Measurements from ENCODE around the gene GNA12. TPM values are rescaled to one million over a fixed set of nuclear protein-coding genes. Genes with fewer than 3 reads are reported as not detected.

The GNA12 gene
- total and polyA plus RNA-seq, 10 of the 15 experiments (the other 5 are each of a cell fraction or from before 2014, with no cell fraction given) = 1.9 to 51.8 (median 12.6) TPM

GRCh38 chr7:2886900-2887299 is 42.8 kb upstream of the GNA12 start (continued):
- TF ChIP-seq NFYA (IDR thresholded peaks at IDR 0.05; ENCODE audit: borderline replicate concordance, low read depth, low read length) (no peak), SREBF1 (IDR thresholded peaks at IDR 0.05; ENCODE audit: low read length) (no peak), TCF3 (IDR thresholded peaks at IDR 0.05; ENCODE audit: borderline replicate concordance, insufficient read depth, low read depth, low read length) (no peak), ZNF274 (IDR thresholded peaks at IDR 0.05; ENCODE audit: insufficient read depth, insufficient read length) (no peak), EED (IDR thresholded peaks at IDR 0.05; ENCODE audit: low read depth) (no peak), ZNF24 (IDR thresholded peaks at IDR 0.05) (0 out of 2 replicates have a peak, but pooled peaks have one; percentile 20)

DNA sequence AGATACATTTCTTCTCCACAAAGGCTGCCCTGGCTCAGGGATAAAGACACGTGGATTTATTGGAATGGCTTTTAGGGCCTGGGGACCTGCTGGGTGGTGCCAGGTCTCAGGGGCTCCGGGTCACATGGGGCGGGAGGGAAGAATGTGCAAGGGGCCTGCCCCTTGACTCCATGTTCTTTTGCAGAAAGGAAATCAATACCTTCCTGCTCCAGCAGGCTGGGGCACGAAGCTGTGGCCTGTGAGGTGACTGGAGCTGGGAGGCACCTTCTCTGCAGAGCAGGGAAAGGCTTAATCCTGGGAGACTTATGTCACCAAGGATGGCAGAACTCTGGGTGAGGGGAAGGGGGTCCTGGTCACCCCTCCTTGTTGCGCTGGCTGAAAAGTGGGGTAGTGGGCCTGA is 42.3 kb upstream of the GNA12 start:
- SMC1A ChIA-PET (ENCODE audit: uncharacterized antibody, unreplicated experiment) = interaction anchor here (1.1 to 2.7 kb wide), 6 partner anchors 16 to 268 kb away, joined by 3 to 12 read pairs (median 4); no protein-coding TSS in a partner anchor
- TF ChIP-seq NR2C2 (IDR thresholded peaks at IDR 0.05; ENCODE audit: borderline replicate concordance, control insufficient read depth, insufficient read length, low read depth) (no peak), FOS (IDR thresholded peaks at IDR 0.05; ENCODE audit: borderline replicate concordance, extremely low read depth, insufficient read length) (no peak), NBN (IDR thresholded peaks at IDR 0.05) (no peak), ATF7 (IDR thresholded peaks at IDR 0.05; ENCODE audit: low read depth) (no peak), TARDBP (IDR thresholded peaks at IDR 0.05; ENCODE audit: borderline replicate concordance) (no peak), ETV6 (conservative IDR thresholded peaks at IDR 0.05 in 1 of 2, IDR thresholded peaks at IDR 0.05 in 1 of 2; ENCODE audit: borderline replicate concordance in 1 of 2, low read depth in 1 of 2) (no peak), YY1 (IDR thresholded peaks at IDR 0.05; ENCODE audit: low read depth, low read length) (no peak), NFXL1 (IDR thresholded peaks at IDR 0.05; ENCODE audit: borderline replicate concordance) (no peak), CUX1 (IDR thresholded peaks at IDR 0.05; ENCODE audit: insufficient replicate concordance, low read depth, low read length) (no peak), BHLHE40 (IDR thresholded peaks at IDR 0.05; ENCODE audit: borderline replicate concordance in 1 of 2, low read depth in 2 of 2, low read length in 1 of 2) (no peak), CREB1 (IDR thresholded peaks at IDR 0.05; ENCODE audit: low read depth) (no peak), ATF3 (IDR thresholded peaks at IDR 0.05; ENCODE audit: borderline replicate concordance, extremely low read depth, low read depth, low read length) (no peak)

More for the DNA sequence above, 42.3 kb upstream of the GNA12 start:
- Histone ChIP-seq H3K4me3 (no peak overlapping the region), H3K4me1 (ENCODE audit: control insufficient read depth, insufficient read depth, low read length) (no peaks in the 10 kb centered on the region), H3K36me3 (ENCODE audit: control insufficient read depth in 2 of 2, insufficient read depth in 2 of 2, low read length in 1 of 2) (no peaks in the 10 kb centered on the region), H3K4me2 (ENCODE audit: control insufficient read depth, insufficient read depth) (no peak overlapping the region), H3K9me3 (replicated peaks; ENCODE audit: control insufficient read depth, insufficient read depth, low read length) (no peaks in the 10 kb centered on the region), H3K9ac (ENCODE audit: control insufficient read depth, insufficient read depth, low read length) (no peak overlapping the region), H4K20me1 (ENCODE audit: control insufficient read depth, insufficient read depth) (no peaks in the 10 kb centered on the region), H3K27me3 (replicated peaks in 1 of 2; ENCODE audit: control insufficient read depth in 2 of 2, insufficient read depth in 2 of 2, low read length in 1 of 2) (no peaks in the 10 kb centered on the region), H2AFZ (ENCODE audit: control insufficient read depth, low read depth, low read length) (no peak overlapping the region), H3K27ac (ENCODE audit: control insufficient read depth, insufficient read depth) (no peak overlapping the region), H3K79me2 (ENCODE audit: control insufficient read depth, insufficient read depth, low read length) (no peaks in the 10 kb centered on the region)
- intact Hi-C loops (cut with micrococcal nuclease; ENCODE audit: unreplicated experiment) = no loop called here
- POLR2A ChIA-PET = interaction anchor here (1.0 kb wide), 1 partner anchor 10 kb away, joined by 3 read pairs; no protein-coding TSS in a partner anchor
- RAD21 ChIA-PET (ENCODE audit: unreplicated experiment) = interaction anchor here (0.7 to 2.0 kb wide), 4 partner anchors 156 to 786 kb away, joined by 3 to 13 read pairs (median 4); no protein-coding TSS in a partner anchor
- FAIRE-seq (no peak), DNase-seq (ENCODE audit: low read depth, low spot score) (no peak), ATAC-seq (no peak)
- no TSS peak for BruUV-seq (replicated peaks)
- 29% methylated on average over 5 of the region's 5 CpGs for WGBS (ENCODE audit: insufficient coverage, insufficient replicate concordance, low lambda C conversion rate, missing lambda C conversion rate)
- CTCF ChIA-PET = interaction anchor here (0.6 to 3.1 kb wide), 11 partner anchors 22 to 1008 kb away, joined by 3 to 19 read pairs (median 3); no protein-coding TSS in a partner anchor
- in situ Hi-C loops (cut with MboI) = loop anchor here (5.0 kb wide), 1 partner anchor 271 kb away; no protein-coding TSS in a partner anchor
